Measurements from ENCODE around the gene SGSM2. TPM values are rescaled to one million over a fixed set of nuclear protein-coding genes. Genes with fewer than 3 reads are reported as not detected.

SGSM2 gene
- total RNA-seq, 1 donor from 2014 or later, result 55.4 TPM

DNA sequence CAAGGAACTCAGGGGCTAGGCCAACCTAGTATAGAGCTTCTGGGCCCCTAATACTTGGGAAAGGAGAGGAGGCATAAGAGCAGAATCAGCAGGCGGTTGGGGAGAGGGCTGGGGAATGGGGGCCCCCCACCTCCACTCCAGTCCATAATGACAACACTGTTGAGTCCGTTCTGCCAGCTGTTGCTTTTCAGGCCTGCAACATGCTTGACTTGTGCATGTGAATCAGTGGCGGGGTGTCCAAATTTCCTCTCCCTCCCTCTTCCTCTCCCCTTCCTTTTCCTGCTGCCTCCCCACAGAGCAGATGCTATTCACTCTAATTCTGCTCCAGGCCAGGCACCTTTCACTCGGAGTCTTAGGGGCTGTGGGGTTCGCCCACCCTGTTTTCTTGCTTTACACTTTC, 31.7 kb downstream of the SGSM2 start:
- intact Hi-C loops (cut with DNase I), result no loop called here
- Histone ChIP-seq H3K36me3 (peaks cover 69% of the 10 kb centered on the region), H3K27me3 (ENCODE audit: low read depth) (no peaks in the 10 kb centered on the region), H3K4me3 (no peak overlapping the region), H3K4me1 (peaks cover 3% of the 10 kb centered on the region), H3K27ac (no peak overlapping the region), H3K9me3 (no peaks in the 10 kb centered on the region)
- ATAC-seq (no peak), DNase-seq (no peak)
- no peak for TF ChIP-seq CTCF (IDR thresholded peaks at IDR 0.05)

- H3K36me3 ChIP-seq, result peaks cover 69% of the 10 kb centered on the region
- intact Hi-C loops (cut with DNase I), result no loop called here
- ATAC-seq, result no peak
- DNase-seq, result no peak
- TF ChIP-seq CTCF (IDR thresholded peaks at IDR 0.05), result no peak
- no peak overlapping the region for H3K4me3 ChIP-seq
- no peaks in the 10 kb centered on the region for H3K27me3 ChIP-seq (ENCODE audit: low read depth)
- H3K9me3 ChIP-seq, result no peaks in the 10 kb centered on the region
- H3K27ac ChIP-seq, result no peak overlapping the region
- no peaks in the 10 kb centered on the region for H3K4me1 ChIP-seq
These were observed 32.4 kb downstream of the SGSM2 start for GRCh38 chr17:2369551-2370210.

- DNase-seq (no peak), ATAC-seq (no peak)
- Histone ChIP-seq H3K27ac (no peak overlapping the region), H3K27me3 (ENCODE audit: low read depth) (no peaks in the 10 kb centered on the region), H3K9me3 (no peaks in the 10 kb centered on the region), H3K4me1 (no peaks in the 10 kb centered on the region), H3K4me3 (no peak overlapping the region), H3K36me3 (peaks cover 69% of the 10 kb centered on the region)
- TF ChIP-seq CTCF (IDR thresholded peaks at IDR 0.05), result no peak
- intact Hi-C loops (cut with DNase I), result no loop called here
These were observed 32.9 kb downstream of the SGSM2 start for GRCh38 chr17:2370211-2370589.

DNA sequence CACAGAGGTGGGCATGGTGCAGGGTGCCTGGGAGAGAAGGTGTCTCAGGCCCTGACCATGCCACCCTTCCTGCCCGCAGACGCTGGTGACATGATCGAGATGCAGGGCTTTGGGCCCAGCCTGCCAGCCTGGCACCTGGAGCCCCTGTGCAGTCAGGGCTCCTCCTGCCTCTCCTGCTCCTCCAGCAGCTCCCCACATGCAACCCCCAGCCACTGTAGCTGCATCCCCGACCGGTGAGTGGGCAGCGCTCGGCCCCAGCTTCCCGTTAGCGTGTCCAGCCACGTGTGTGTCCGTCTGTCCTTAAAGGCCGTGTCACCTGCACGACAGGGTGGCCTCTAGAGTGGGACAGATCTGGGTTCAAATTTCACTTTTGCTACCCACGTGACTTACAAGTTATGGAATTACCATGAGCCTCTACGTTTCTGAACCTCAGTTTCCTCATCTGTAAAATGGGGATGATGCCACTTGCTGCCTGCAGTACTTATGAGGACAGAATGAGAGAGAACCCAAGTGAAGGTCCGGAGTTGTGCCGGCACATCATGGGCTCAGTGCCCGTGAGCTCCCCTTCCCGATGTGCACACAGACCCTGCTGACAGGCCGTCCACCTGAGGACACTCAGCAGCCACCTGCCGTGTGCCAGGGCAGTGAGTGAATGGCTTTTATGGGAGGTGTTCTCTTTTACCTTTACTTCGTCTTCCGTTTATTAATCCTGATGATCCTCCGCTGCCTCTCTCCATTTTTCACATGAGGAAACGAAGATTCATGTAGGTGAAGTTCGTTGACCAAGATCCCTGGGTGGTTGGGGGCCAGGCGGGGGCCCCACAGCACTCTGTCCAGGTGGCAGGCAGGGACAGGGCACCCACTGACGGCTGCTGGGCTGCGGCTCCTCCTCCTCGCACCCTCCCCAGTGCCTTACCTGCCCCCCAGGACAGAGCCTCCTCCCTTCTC, 34.2 kb downstream of the SGSM2 start:
- H3K4me3 ChIP-seq, result no peak overlapping the region
- H3K9me3 ChIP-seq, result no peaks in the 10 kb centered on the region
- peaks cover 71% of the 10 kb centered on the region for H3K36me3 ChIP-seq
- DNase-seq (no peak), ATAC-seq (no peak)
- no peaks in the 10 kb centered on the region for H3K27me3 ChIP-seq (ENCODE audit: low read depth)
- H3K27ac ChIP-seq, result no peak overlapping the region
- no peak for TF ChIP-seq CTCF (IDR thresholded peaks at IDR 0.05)
- no peaks in the 10 kb centered on the region for H3K4me1 ChIP-seq
- intact Hi-C loops (cut with DNase I), result no loop called here

DNA sequence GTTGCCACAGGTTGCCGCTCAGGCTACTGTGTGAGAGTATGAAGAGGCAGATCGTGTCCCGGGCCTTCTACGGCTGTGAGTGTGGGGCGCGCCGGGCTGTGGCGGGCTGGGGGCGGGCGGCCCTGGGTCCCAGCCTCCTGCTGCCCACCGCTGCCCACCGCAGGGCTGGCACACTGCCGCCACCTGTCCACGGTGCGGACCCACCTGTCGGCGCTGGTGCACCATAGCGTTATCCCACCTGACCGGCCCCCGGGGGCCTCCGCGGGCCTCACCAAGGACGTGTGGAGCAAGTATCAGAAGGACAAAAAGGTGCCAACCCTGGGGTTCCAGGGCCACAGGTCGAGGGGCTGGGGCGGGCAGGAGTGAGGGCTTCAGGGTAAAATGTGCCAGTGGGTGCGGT, 34.9 kb downstream of the SGSM2 start:
- no peaks in the 10 kb centered on the region for H3K27me3 ChIP-seq (ENCODE audit: low read depth)
- intact Hi-C loops (cut with DNase I), result no loop called here
- ATAC-seq (no peak), DNase-seq (no peak)
- TF ChIP-seq CTCF (IDR thresholded peaks at IDR 0.05), result no peak
- no peak overlapping the region for H3K4me3 ChIP-seq
- no peak overlapping the region for H3K27ac ChIP-seq
- H3K36me3 ChIP-seq, result peaks cover 71% of the 10 kb centered on the region
- H3K9me3 ChIP-seq, result no peaks in the 10 kb centered on the region
- H3K4me1 ChIP-seq, result no peaks in the 10 kb centered on the region

Measured in lower lobe of right lung (tissue), 2 donors.